Caco-2 (cell line): ENCODE measurements around the gene LZTS2. TPM values are rescaled to one million over a fixed set of nuclear protein-coding genes. Genes with fewer than 3 reads are reported as not detected.

Source experiments
- BruUV-seq: library from RNA; stranded (reverse); fragments of 400-500 nt; replicated peaks from 2 replicates; lab custom pipeline; 2021; lab: Mats Ljungman, UMichigan
- CTCF ChIA-PET: fragments of 300-600 bp; sonication (Branson Sonifier 250); formaldehyde crosslinking; loops from one replicate; lab custom pipeline; 2022; ENCODE audit warnings: antibody characterized with exemption; lab: Charles Lee
- POLR2A ChIA-PET: fragments of 300-600 bp; sonication (Branson Sonifier 250); formaldehyde crosslinking; loops from one replicate; lab custom pipeline; 2022; ENCODE audit warnings: antibody characterized with exemption; lab: Charles Lee
- DNase-seq, 2 experiments: peaks; one replicate each; pipeline versions ENCODE4 v3.0.0 to v3.0.0-alpha.2; 2020 to 2022
- H3K27me3 ChIP-seq: replicated peaks from 2 replicates; pipeline ENCODE4 v1.6.0; 2011; ENCODE audit warnings: low read length; ENCODE audit not compliant: control insufficient read depth, insufficient read depth
- H3K36me3 ChIP-seq: 2 replicates; pipeline ENCODE4 v1.5.1; 2011; ENCODE audit warnings: low read length; ENCODE audit not compliant: control insufficient read depth, insufficient read depth
- H3K4me1 ChIP-seq: fragments of 250-450 bp; sonication (Bioruptor Pico); 2 replicates; pipeline ENCODE4 v1.5.1; 2020; ENCODE audit warnings: mild to moderate bottlenecking
- H3K4me3 ChIP-seq: 2 replicates; pipeline ENCODE4 v1.5.1; 2011; ENCODE audit warnings: low read depth, mild to moderate bottlenecking, control low read depth, low read length
- H3K9me3 ChIP-seq: fragments of 250-450 bp; sonication (Bioruptor Pico); 2 replicates; pipeline ENCODE4 v1.5.1; 2020; ENCODE audit warnings: mild to moderate bottlenecking, moderate library complexity
- H3K27ac Mint-ChIP-seq: one replicate; pipeline ENCODE4 v1.8.0; 2022; ENCODE audit warnings: mixed read lengths; ENCODE audit not compliant: unreplicated experiment
- H3K27me3 Mint-ChIP-seq: one replicate; pipeline ENCODE4 v1.8.0; 2022; ENCODE audit warnings: mixed read lengths; ENCODE audit not compliant: insufficient read depth, unreplicated experiment
- H3K36me3 Mint-ChIP-seq: one replicate; pipeline ENCODE4 v1.8.0; 2022; ENCODE audit warnings: mild to moderate bottlenecking, mixed read lengths; ENCODE audit not compliant: insufficient read depth, unreplicated experiment
- H3K4me1 Mint-ChIP-seq: one replicate; pipeline ENCODE4 v1.8.0; 2022; ENCODE audit warnings: low read depth, mixed read lengths; ENCODE audit not compliant: unreplicated experiment
- H3K4me3 Mint-ChIP-seq: one replicate; pipeline ENCODE4 v1.8.0; 2022; ENCODE audit warnings: mild to moderate bottlenecking, moderate library complexity, mixed read lengths; ENCODE audit not compliant: unreplicated experiment
- H3K9me3 Mint-ChIP-seq: one replicate; pipeline ENCODE4 v1.8.0; 2022; ENCODE audit warnings: mixed read lengths; ENCODE audit not compliant: unreplicated experiment
- CTCF ChIP-seq, 2 experiments: fragments of 200-600 bp in 1 of 2; IDR thresholded peaks; 1 replicate in 1 of 2; 2 replicates in 1 of 2; pipeline versions ENCODE4 v1.5.1 to v1.8.0; 2011 to 2022; ENCODE audit warnings: antibody characterized with exemption in 1 of 2, control low read depth in 1 of 2, inconsistent platforms in 1 of 2, low read depth in 1 of 2, low read length in 1 of 2, mild to moderate bottlenecking in 1 of 2, moderate library complexity in 1 of 2; ENCODE audit not compliant: insufficient read depth in 1 of 2, severe bottlenecking in 1 of 2, unreplicated experiment in 1 of 2
- intact Hi-C: fragments of 100-400 bp; cut with micrococcal nuclease; formaldehyde crosslinking; loops from one replicate; pipeline ENCODE4 v1.10.0; 2022; ENCODE audit not compliant: unreplicated experiment
- total RNA-seq: library from RNA; stranded (reverse); gene quantifications from 2 replicates; pipeline ENCODE4 v1.2.3, GENCODE V29; 2022

Gene LZTS2
- total RNA-seq, 1 experiment from 2014 or later = 53.3 TPM

- DNase-seq = peak; percentile 86 to 87
- no peaks in the 10 kb centered on the region for H3K9me3 ChIP-seq
- peaks cover 10% of the 10 kb centered on the region for H3K4me1 Mint-ChIP-seq
- BruUV-seq = no TSS peak
- ChIA-PET CTCF (interaction anchor here (0.5 to 2.0 kb wide), 5 partner anchors 8 to 24 kb away, joined by 3 to 8 read pairs (median 7); no protein-coding TSS in a partner anchor), POLR2A (no interaction called here)
- H3K4me3 ChIP-seq = peak within 1 kb of the TSS; percentile 44
- peaks cover 4% of the 10 kb centered on the region for H3K4me1 ChIP-seq
- no peaks in the 10 kb centered on the region for H3K9me3 Mint-ChIP-seq
- no peaks in the 10 kb centered on the region for H3K27me3 Mint-ChIP-seq
- TF ChIP-seq CTCF (IDR thresholded peaks at IDR 0.05; ENCODE audit: insufficient read depth in 1 of 2, low read depth in 1 of 2, low read length in 1 of 2, severe bottlenecking in 1 of 2, unreplicated experiment in 1 of 2) = no peak
- peaks cover 51% of the 10 kb centered on the region for H3K36me3 Mint-ChIP-seq
- peak within 1 kb of the TSS; percentile 100 for H3K4me3 Mint-ChIP-seq
- no peaks in the 10 kb centered on the region for H3K27me3 ChIP-seq
- peak within 1 kb of the TSS; percentile 89 for H3K27ac Mint-ChIP-seq
- H3K36me3 ChIP-seq = peaks cover 2% of the 10 kb centered on the region; the same call in 1 of the 2 replicates
- intact Hi-C loops = loop anchor here (1.0 kb wide), 1 partner anchor 16 kb away; no protein-coding TSS in a partner anchor
Observed at GRCh38 chr10:100986952-100987684, 12.5 kb upstream of the LZTS2 start, which contains the start of the genes MRPL43 and TWNK. TSS of gene MRPL43 (minus strand) at chr10:100987497. CDS start at chr10:100987443, 54 bp downstream. TSS of gene TWNK (plus strand) at chr10:100987543. CDS start at chr10:100988211, 668 bp downstream.

- H3K4me1 ChIP-seq = peaks cover 4% of the 10 kb centered on the region
- TSS peak; percentile 57 for BruUV-seq
- POLR2A ChIA-PET = no interaction called here
Observed at GRCh38 chr10:100987685-100988049, 11.9 kb upstream of the LZTS2 start.

More at GRCh38 chr10:100987685-100988049, 11.9 kb upstream of the LZTS2 start:
- Histone ChIP-seq H3K9me3 (no peaks in the 10 kb centered on the region), H3K36me3 (peaks cover 2% of the 10 kb centered on the region), H3K27me3 (no peaks in the 10 kb centered on the region), H3K4me3 (peak overlapping the region; percentile 44)
- no peak for DNase-seq
- H3K27me3 Mint-ChIP-seq = no peaks in the 10 kb centered on the region
- intact Hi-C loops = no loop called here
- H3K4me3 Mint-ChIP-seq = peak overlapping the region; percentile 100
- H3K4me1 Mint-ChIP-seq = peaks cover 10% of the 10 kb centered on the region
- H3K36me3 Mint-ChIP-seq = peaks cover 51% of the 10 kb centered on the region
- peak overlapping the region; percentile 89 for H3K27ac Mint-ChIP-seq
- CTCF ChIA-PET = interaction anchor here (1.0 to 2.0 kb wide), 4 partner anchors 9 to 24 kb away, joined by 3 to 8 read pairs (median 7); no protein-coding TSS in a partner anchor
- no peaks in the 10 kb centered on the region for H3K9me3 Mint-ChIP-seq
- no peak for TF ChIP-seq CTCF (IDR thresholded peaks at IDR 0.05; ENCODE audit: insufficient read depth in 1 of 2, low read depth in 1 of 2, low read length in 1 of 2, severe bottlenecking in 1 of 2, unreplicated experiment in 1 of 2)
